Naive thymus-derived CD4-positive, alpha-beta T cell (primary cell): ENCODE results near the gene FAM81B. TPM values are rescaled to one million over a fixed set of nuclear protein-coding genes. Genes with fewer than 3 reads are reported as not detected.
"Not testable (repeated sequence)": the region's sequence is repeated elsewhere in the genome, so short reads cannot be mapped to it uniquely, and the experiment has no call there.

ENCODE experiments used
- ATAC-seq: fragments of 150-1000 bp; cut with Tn5 transposase; 2 replicates; pipeline ENCODE4 v1.10.0; 2021; ENCODE audit warnings: mild to moderate bottlenecking, moderate library complexity
- CTCF ChIA-PET: fragments of 350-600 bp; sonication (Branson Sonifier 250); formaldehyde crosslinking; loops from one replicate; lab custom pipeline; 2021; ENCODE audit warnings: antibody characterized with exemption; lab: Charles Lee
- POLR2A ChIA-PET: fragments of 350-600 bp; sonication (Branson Sonifier 250); formaldehyde crosslinking; loops from one replicate; lab custom pipeline; 2021; ENCODE audit warnings: antibody characterized with exemption, inconsistent platforms; lab: Charles Lee
- DNase-seq, 9 donors: peaks; one replicate each; pipeline versions ENCODE4 v3.0.0 to v3.0.0-alpha.2; 2020 to 2022; ENCODE audit warnings: mixed read lengths in 1 of 9
- H3K27ac ChIP-seq: one replicate; pipeline ENCODE4 v1.7.0; 2013; ENCODE audit warnings: mild to moderate bottlenecking, low read depth, low read length, moderate library complexity
- H3K27me3 ChIP-seq, 2 donors: one replicate each; pipeline ENCODE4 v1.7.0; 2013; ENCODE audit warnings: low read length in 2 of 2, mild to moderate bottlenecking in 2 of 2, moderate library complexity in 2 of 2; ENCODE audit not compliant: control insufficient read depth in 2 of 2, insufficient read depth in 2 of 2
- H3K36me3 ChIP-seq, 3 experiments: 1 replicate in 2 of 3; 2 replicates in 1 of 3; pipeline ENCODE4 v1.7.0; 2013; ENCODE audit warnings: low read length in 3 of 3, mild to moderate bottlenecking in 3 of 3, moderate library complexity in 1 of 3; ENCODE audit not compliant: insufficient read depth in 3 of 3, control insufficient read depth in 2 of 3
- H3K4me1 ChIP-seq, 2 donors: one replicate each; pipeline ENCODE4 v1.7.0; 2013; ENCODE audit warnings: low read length in 2 of 2, mild to moderate bottlenecking in 2 of 2, moderate library complexity in 1 of 2; ENCODE audit not compliant: control insufficient read depth in 2 of 2, insufficient read depth in 2 of 2
- H3K4me3 ChIP-seq: 2 replicates; pipeline ENCODE4 v1.7.0; 2013; ENCODE audit warnings: mild to moderate bottlenecking, low read length
- H3K9me3 ChIP-seq, 3 experiments: 1 replicate in 2 of 3; 2 replicates in 1 of 3; pipeline ENCODE4 v1.7.0; 2013; ENCODE audit warnings: low read length in 3 of 3; ENCODE audit not compliant: control insufficient read depth in 2 of 3
- H3K27ac Mint-ChIP-seq, 9 donors: one replicate each; pipeline ENCODE4 v1.8.0; 2020 to 2022; ENCODE audit warnings: mixed read lengths in 9 of 9, mild to moderate bottlenecking in 8 of 9, moderate library complexity in 5 of 9, inconsistent platforms in 2 of 9
- H3K27me3 Mint-ChIP-seq, 5 donors: one replicate each; pipeline ENCODE4 v1.8.0; 2021 to 2022; ENCODE audit warnings: mixed read lengths in 5 of 5, mild to moderate bottlenecking in 1 of 5
- H3K36me3 Mint-ChIP-seq, 5 donors: one replicate each; pipeline ENCODE4 v1.8.0; 2020 to 2022; ENCODE audit warnings: mixed read lengths in 5 of 5, mild to moderate bottlenecking in 3 of 5, inconsistent platforms in 1 of 5
- H3K4me1 Mint-ChIP-seq, 7 donors: one replicate each; pipeline ENCODE4 v1.8.0; 2020 to 2022; ENCODE audit warnings: mixed read lengths in 7 of 7, mild to moderate bottlenecking in 3 of 7, inconsistent platforms in 1 of 7
- H3K4me3 Mint-ChIP-seq, 10 donors: one replicate each; pipeline ENCODE4 v1.8.0; 2020 to 2022; ENCODE audit warnings: mild to moderate bottlenecking in 10 of 10, mixed read lengths in 10 of 10, moderate library complexity in 6 of 10, inconsistent platforms in 2 of 10
- H3K9me3 Mint-ChIP-seq, 11 donors: one replicate each; pipeline ENCODE4 v1.8.0; 2020 to 2022; ENCODE audit warnings: mixed read lengths in 11 of 11, mild to moderate bottlenecking in 4 of 11, inconsistent platforms in 1 of 11, moderate library complexity in 1 of 11
- intact Hi-C, 2 donors: fragments of 100-400 bp; cut with micrococcal nuclease; formaldehyde crosslinking; loops; one replicate each; pipeline ENCODE4 v1.15.1; 2023
- polyA plus RNA-seq, 2 donors: library from polyadenylated mRNA; unstranded; fragments of 300-500 nt; fragmentation: Illumina TruSeq; gene quantifications; one replicate each; pipeline ENCODE4 v1.2.3, GENCODE V29; 2021
- total RNA-seq, 6 experiments: library from RNA in 5 of 6; stranded (reverse) in 5 of 6; gene quantifications; 1 replicate in 5 of 6; 2 replicates in 1 of 6; pipeline ENCODE4 v1.2.3 and lab custom pipeline; 2021 to 2026

The FAM81B gene, protein sequence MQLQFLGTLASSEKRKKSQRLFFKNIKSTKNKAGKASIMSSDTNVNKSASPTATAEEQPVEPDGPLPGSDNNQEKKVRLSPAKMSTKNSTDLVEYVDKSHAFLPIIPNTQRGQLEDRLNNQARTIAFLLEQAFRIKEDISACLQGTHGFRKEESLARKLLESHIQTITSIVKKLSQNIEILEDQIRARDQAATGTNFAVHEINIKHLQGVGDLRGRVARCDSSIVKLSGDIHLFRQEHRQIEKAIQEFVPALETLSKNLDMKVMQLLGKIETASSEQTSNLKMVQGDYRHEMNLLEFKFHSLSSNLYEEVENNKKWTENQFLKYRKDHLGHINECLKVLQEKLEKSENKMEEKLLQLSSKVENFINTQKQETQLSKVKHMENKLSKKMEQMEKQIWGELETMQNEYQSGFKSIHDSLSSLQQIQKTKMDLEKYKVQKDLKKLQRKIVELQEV
- total RNA-seq (not detected), polyA plus RNA-seq (not detected), total RNA-seq (lab: John Stamatoyannopoulos, UW) (not detected)

GRCh38 chr5:95390812-95391492 lies at the start of gene FAM81B:
Gene FAM81B, plus strand, starts transcription at chr5:95391366. Its CDS starts 24 bp downstream, at chr5:95391390.
- Mint-ChIP-seq H3K36me3 (peaks cover 0 to 4% (median 0%) of the 10 kb centered on the region in 5 donors), H3K9me3 (peaks cover 0 to 14% (median 3%) of the 10 kb centered on the region in 11 donors), H3K27me3 (peaks cover 6 to 31% (median 14%) of the 10 kb centered on the region in 5 donors), H3K4me3 (no peak within 1 kb of the TSS), H3K4me1 (no peaks in the 10 kb centered on the region), H3K27ac (no peak within 1 kb of the TSS)
- H3K36me3 ChIP-seq, result no peaks in the 10 kb centered on the region
- intact Hi-C loops, result no loop called here
- H3K9me3 ChIP-seq, result no peaks in the 10 kb centered on the region
- no peaks in the 10 kb centered on the region for H3K27me3 ChIP-seq
- H3K4me1 ChIP-seq, result no peaks in the 10 kb centered on the region
- CTCF ChIA-PET, result no interaction called here
- POLR2A ChIA-PET, result no interaction called here
- ATAC-seq, result no peak
- H3K27ac ChIP-seq, result no peak within 1 kb of the TSS
- DNase-seq, result no peak
- H3K4me3 ChIP-seq, result no peak within 1 kb of the TSS

DNA sequence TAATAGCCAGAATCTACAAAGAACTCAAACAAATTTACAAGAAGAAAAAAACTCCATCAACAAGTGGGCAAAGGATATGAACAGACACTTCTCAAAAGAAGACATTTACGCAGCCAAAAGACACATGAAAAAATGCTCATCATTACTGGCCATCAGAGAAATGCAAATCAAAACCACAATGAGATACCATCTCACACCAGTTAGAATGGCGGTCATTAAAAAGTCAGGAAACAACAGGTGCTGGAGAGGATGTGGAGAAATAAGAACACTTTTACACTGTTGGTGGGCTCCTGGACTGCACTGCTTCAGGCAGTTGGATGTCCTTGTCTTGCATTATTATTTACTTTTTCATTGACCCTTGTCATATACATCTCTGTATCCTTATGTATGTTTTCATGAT lies 49.7 kb upstream of the FAM81B start:
- H3K4me1 Mint-ChIP-seq, H3K27ac Mint-ChIP-seq, H3K27ac ChIP-seq, H3K4me3 Mint-ChIP-seq, H3K4me3 ChIP-seq, DNase-seq, ATAC-seq, CTCF ChIA-PET, H3K4me1 ChIP-seq, H3K9me3 ChIP-seq, H3K27me3 ChIP-seq, H3K36me3 ChIP-seq, intact Hi-C loops, H3K36me3 Mint-ChIP-seq, POLR2A ChIA-PET: not testable (repeated sequence)
- Mint-ChIP-seq H3K27me3 (peaks cover 0 to 11% (median 7%) of the 10 kb centered on the region in 5 donors), H3K9me3 (peaks cover 0 to 25% (median 5%) of the 10 kb centered on the region in 11 donors)

DNA sequence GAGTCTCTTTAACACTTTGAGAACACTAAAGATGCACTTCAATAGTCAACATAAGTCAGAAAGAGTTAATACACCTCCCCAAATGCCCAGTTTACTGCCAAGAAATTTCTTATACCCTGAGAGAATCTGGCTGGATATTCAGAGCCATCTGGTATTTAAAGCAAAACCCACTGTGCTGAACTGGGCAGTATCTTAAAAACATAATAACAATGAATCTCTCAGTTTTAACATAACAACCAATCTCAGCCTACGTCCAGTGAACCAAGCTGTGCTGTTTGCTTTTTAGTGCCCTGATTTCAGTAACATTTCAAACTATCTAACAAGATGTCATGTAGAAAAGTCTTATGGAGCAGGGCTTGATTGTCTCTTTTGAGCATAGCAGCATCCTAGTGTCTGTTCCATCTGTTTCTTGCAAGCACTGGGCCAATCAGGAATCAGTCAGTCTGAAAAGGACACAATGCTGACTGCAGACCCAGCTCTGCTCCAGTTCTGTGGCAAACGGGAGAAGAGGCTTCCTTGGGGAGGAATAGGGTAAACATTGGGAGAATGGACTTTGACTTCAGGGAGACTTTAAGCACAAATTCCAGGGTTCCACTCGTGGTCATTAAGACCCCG lies 43.6 kb upstream of the FAM81B start:
- H3K4me3 ChIP-seq, result no peak overlapping the region
- H3K4me3 Mint-ChIP-seq, result no peak overlapping the region
- no peaks in the 10 kb centered on the region for H3K36me3 ChIP-seq
- DNase-seq (no peak), ATAC-seq (no peak)
- H3K27me3 ChIP-seq, result no peaks in the 10 kb centered on the region
- H3K4me1 ChIP-seq, result no peaks in the 10 kb centered on the region
- H3K9me3 Mint-ChIP-seq, result peaks cover 0 to 16% (median 5%) of the 10 kb centered on the region in 11 donors
- intact Hi-C loops, result no loop called here
- H3K27me3 Mint-ChIP-seq, result peaks cover 0 to 5% (median 0%) of the 10 kb centered on the region in 5 donors
- no peaks in the 10 kb centered on the region for H3K4me1 Mint-ChIP-seq
- H3K9me3 ChIP-seq, result no peaks in the 10 kb centered on the region
- no peak overlapping the region for H3K27ac Mint-ChIP-seq
- ChIA-PET CTCF (no interaction called here), POLR2A (no interaction called here)
- no peak overlapping the region for H3K27ac ChIP-seq
- H3K36me3 Mint-ChIP-seq, result peaks cover 0 to 4% (median 0%) of the 10 kb centered on the region in 5 donors

DNA sequence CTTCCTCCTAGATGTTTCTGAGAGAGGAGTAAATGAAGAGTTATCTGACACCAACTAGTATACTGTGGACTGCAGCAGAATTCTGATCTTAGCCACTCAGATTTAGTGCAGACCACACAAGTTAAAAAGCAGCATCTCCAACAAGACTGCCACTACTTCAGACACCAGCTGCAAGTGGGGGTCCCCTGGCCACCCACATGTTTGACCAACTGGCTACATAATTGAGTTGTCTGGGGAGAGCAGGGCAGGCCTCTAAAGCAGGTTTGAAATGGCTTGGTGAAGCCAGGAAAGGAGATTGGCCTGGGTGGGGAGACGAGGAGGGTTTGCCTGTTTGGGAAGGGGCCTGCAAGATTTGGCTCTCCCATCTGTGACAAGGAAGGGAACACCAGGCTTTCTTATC lies 40.5 kb upstream of the FAM81B start:
- H3K4me3 ChIP-seq, result no peak overlapping the region
- H3K9me3 ChIP-seq, result no peaks in the 10 kb centered on the region
- H3K36me3 ChIP-seq, result no peaks in the 10 kb centered on the region
- H3K4me1 ChIP-seq, result no peaks in the 10 kb centered on the region
- no peaks in the 10 kb centered on the region for H3K4me1 Mint-ChIP-seq
- H3K4me3 Mint-ChIP-seq, result no peak overlapping the region
- CTCF ChIA-PET, result no interaction called here
- H3K36me3 Mint-ChIP-seq, result peaks cover 0 to 4% (median 0%) of the 10 kb centered on the region in 5 donors
- intact Hi-C loops, result no loop called here
- DNase-seq, result no peak
- no peak overlapping the region for H3K27ac Mint-ChIP-seq
- H3K27me3 Mint-ChIP-seq, result peaks cover 0 to 12% (median 0%) of the 10 kb centered on the region in 5 donors
- H3K9me3 Mint-ChIP-seq, result peaks cover 0 to 10% (median 3%) of the 10 kb centered on the region in 11 donors
- H3K27ac ChIP-seq, result no peak overlapping the region
- H3K27me3 ChIP-seq, result no peaks in the 10 kb centered on the region
- ATAC-seq, result no peak
- POLR2A ChIA-PET, result no interaction called here

DNA sequence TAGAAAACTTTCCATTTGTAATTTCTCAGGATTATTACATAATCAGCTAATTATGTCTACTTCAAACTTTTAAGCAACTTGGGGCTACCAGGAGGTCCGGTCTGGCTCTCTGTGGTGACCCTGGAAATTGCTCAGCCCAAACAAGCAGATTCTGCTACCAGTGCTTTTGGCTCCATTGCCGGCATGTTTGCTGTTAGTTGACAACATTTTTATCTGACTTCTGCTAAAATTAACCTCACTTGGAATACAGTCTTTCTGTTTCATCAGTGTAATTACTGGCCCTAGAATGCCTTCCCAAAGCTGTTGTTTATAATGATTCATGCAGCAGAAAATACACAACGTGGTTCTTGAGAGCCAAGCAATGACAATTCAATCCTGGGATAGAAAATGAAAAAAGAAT lies 38.5 kb upstream of the FAM81B start:
- no peak overlapping the region for H3K27ac Mint-ChIP-seq
- POLR2A ChIA-PET, result no interaction called here
- Histone ChIP-seq H3K4me1 (no peaks in the 10 kb centered on the region), H3K27me3 (no peaks in the 10 kb centered on the region), H3K9me3 (no peaks in the 10 kb centered on the region), H3K36me3 (no peaks in the 10 kb centered on the region), H3K4me3 (no peak overlapping the region), H3K27ac (no peak overlapping the region)
- no peak overlapping the region for H3K4me3 Mint-ChIP-seq
- ATAC-seq (no peak), DNase-seq (no peak)
- peaks cover 0 to 4% (median 0%) of the 10 kb centered on the region in 5 donors for H3K36me3 Mint-ChIP-seq
- CTCF ChIA-PET, result no interaction called here
- intact Hi-C loops, result no loop called here
- peaks cover 0 to 21% (median 0%) of the 10 kb centered on the region in 5 donors for H3K27me3 Mint-ChIP-seq
- H3K4me1 Mint-ChIP-seq, result no peaks in the 10 kb centered on the region
- peaks cover 0 to 15% (median 5%) of the 10 kb centered on the region in 11 donors for H3K9me3 Mint-ChIP-seq

- no peaks in the 10 kb centered on the region for H3K27me3 ChIP-seq
- DNase-seq, result no peak
- Mint-ChIP-seq H3K9me3 (peaks cover 0 to 16% (median 2%) of the 10 kb centered on the region in 11 donors), H3K27me3 (peaks cover 0 to 19% (median 0%) of the 10 kb centered on the region in 5 donors), H3K27ac (peak overlapping the region in 2 of 9 donors; percentile 10 to 65), H3K4me3 (peak overlapping the region in 3 of 10 donors; percentile 4 to 54 (median 20)), H3K4me1 (peaks cover 0 to 16% (median 10%) of the 10 kb centered on the region in 7 donors), H3K36me3 (peaks cover 0 to 8% (median 0%) of the 10 kb centered on the region in 5 donors)
- H3K27ac ChIP-seq, result no peak overlapping the region
- no peak for ATAC-seq
- intact Hi-C loops, result no loop called here
- no peaks in the 10 kb centered on the region for H3K9me3 ChIP-seq
- H3K4me1 ChIP-seq, result no peaks in the 10 kb centered on the region
- CTCF ChIA-PET, result no interaction called here
- H3K36me3 ChIP-seq, result no peaks in the 10 kb centered on the region
- POLR2A ChIA-PET, result no interaction called here
- H3K4me3 ChIP-seq, result no peak overlapping the region
These were observed 32.8 kb upstream of the FAM81B start for GRCh38 chr5:95358320-95358719.
